Subcutaneous abdominal adipose tissue (tissue), 5 donors: Measurements from ENCODE around the gene YBX1.
A peak's percentile ranks its signal among the peaks of the same experiment; 100 is the strongest.

ENCODE experiments used
- H3K27ac ChIP-seq: one replicate; pipeline ENCODE4 v1.7.0; 2013; ENCODE audit warnings: low read depth, mild to moderate bottlenecking, inconsistent platforms, low read length, moderate library complexity
- H3K27me3 ChIP-seq, 5 donors: one replicate each; pipeline ENCODE4 v1.7.0; 2013; ENCODE audit warnings: low read length in 5 of 5, inconsistent platforms in 1 of 5; ENCODE audit not compliant: control insufficient read depth in 5 of 5, insufficient read depth in 4 of 5
- H3K36me3 ChIP-seq, 5 donors: one replicate each; pipeline ENCODE4 v1.7.0; 2013; ENCODE audit warnings: low read length in 5 of 5; ENCODE audit not compliant: control insufficient read depth in 5 of 5, insufficient read depth in 5 of 5
- H3K4me1 ChIP-seq, 5 donors: one replicate each; pipeline ENCODE4 v1.7.0; 2013; ENCODE audit warnings: low read length in 5 of 5, mild to moderate bottlenecking in 3 of 5, moderate library complexity in 1 of 5; ENCODE audit not compliant: control insufficient read depth in 5 of 5, insufficient read depth in 5 of 5
- H3K4me3 ChIP-seq, 5 donors: one replicate each; pipeline ENCODE4 v1.7.0; 2013; ENCODE audit warnings: low read length in 5 of 5, low read depth in 1 of 5
- H3K9ac ChIP-seq, 5 donors: one replicate each; pipeline ENCODE4 v1.7.0; 2013; ENCODE audit warnings: low read length in 5 of 5, mild to moderate bottlenecking in 4 of 5, moderate library complexity in 3 of 5
- H3K9me3 ChIP-seq, 5 donors: one replicate each; pipeline ENCODE4 v1.7.0; 2013; ENCODE audit warnings: low read length in 5 of 5; ENCODE audit not compliant: control insufficient read depth in 5 of 5
- donor health status: healthy.
- donor health status: healthy.
- donor health status: healthy.
- donor health status: healthy.
- donor health status: healthy.

Gene YBX1

DNA sequence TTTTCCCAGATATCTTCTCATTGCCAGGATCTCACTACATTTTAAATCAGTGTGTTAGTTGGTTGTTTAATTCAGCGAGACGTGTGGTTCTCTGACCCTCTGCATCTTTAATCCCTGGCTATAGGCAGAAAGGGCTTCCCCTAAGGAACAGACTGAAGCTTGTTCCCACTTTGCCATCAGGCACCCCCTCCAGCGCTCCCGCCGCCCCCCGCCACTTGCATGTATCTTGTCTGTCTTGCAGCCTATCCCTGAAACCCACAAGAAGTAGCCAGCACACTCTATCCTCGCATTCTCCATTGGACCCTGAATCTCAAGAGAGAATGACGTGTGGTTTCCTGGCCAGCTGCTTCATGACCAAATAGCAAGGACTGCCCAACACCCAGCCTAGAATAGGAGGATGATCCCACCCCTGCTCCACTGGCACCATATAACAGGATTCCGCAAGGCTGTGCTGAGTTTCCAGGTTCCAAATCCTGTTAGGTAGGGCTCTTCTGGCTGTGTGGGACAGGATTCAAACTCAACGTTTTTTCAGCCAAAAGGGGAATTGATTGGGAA, 50.0 kb downstream of the YBX1 start:
- peaks cover 0 to 11% (median 8%) of the 10 kb centered on the region in 5 donors for H3K4me1 ChIP-seq
- no peaks in the 10 kb centered on the region for H3K36me3 ChIP-seq
- H3K9ac ChIP-seq = peak overlapping the region in 1 of 5 donors; percentile 48
- H3K27ac ChIP-seq = no peak overlapping the region
- H3K9me3 ChIP-seq = no peaks in the 10 kb centered on the region
- H3K4me3 ChIP-seq = no peak overlapping the region
- peaks cover 0 to 12% (median 3%) of the 10 kb centered on the region in 5 donors for H3K27me3 ChIP-seq

DNA sequence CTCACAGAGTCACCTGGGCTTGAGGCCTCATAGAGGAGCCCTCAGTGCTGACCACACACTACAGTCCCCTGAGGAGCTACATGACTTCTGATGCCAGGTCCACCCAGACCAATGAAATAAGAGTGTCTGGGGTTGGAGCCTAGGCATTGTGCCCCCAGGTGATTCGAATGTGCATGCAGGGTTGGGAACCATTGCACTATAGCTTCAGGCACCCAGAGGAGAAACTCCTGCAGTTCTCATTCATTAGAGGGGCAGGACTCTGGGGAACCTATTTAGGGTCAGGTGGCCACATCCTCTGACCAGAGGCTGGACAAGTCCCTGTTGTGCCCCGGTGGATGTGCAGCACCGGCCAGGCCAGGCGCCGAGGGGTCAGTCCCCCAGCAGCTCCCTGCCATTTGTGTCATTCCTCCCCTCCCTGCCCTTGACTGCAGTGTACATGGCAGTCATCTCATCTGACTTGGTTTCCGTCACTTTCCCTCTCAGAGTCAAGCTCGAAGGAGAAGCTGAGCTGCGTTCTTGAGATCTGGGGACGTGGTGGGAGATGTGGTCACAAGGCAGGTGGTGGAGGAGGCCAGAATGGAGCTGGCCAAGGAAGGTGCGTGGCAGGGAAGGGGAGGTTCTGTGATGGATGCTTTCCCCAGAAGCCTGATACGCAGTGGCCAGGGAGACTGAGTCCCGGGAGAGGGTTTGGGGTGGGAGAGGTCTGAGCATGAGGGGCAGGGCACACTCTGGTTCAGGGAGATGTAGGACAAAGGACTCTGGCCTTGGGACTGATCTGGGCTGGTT, 51.4 kb downstream of the YBX1 start:
- Histone ChIP-seq H3K27me3 (peaks cover 3 to 12% (median 4%) of the 10 kb centered on the region in 5 donors), H3K36me3 (no peaks in the 10 kb centered on the region), H3K9ac (no peak overlapping the region), H3K27ac (no peak overlapping the region), H3K4me1 (peaks cover 0 to 18% (median 8%) of the 10 kb centered on the region in 5 donors), H3K9me3 (no peaks in the 10 kb centered on the region), H3K4me3 (no peak overlapping the region)

DNA sequence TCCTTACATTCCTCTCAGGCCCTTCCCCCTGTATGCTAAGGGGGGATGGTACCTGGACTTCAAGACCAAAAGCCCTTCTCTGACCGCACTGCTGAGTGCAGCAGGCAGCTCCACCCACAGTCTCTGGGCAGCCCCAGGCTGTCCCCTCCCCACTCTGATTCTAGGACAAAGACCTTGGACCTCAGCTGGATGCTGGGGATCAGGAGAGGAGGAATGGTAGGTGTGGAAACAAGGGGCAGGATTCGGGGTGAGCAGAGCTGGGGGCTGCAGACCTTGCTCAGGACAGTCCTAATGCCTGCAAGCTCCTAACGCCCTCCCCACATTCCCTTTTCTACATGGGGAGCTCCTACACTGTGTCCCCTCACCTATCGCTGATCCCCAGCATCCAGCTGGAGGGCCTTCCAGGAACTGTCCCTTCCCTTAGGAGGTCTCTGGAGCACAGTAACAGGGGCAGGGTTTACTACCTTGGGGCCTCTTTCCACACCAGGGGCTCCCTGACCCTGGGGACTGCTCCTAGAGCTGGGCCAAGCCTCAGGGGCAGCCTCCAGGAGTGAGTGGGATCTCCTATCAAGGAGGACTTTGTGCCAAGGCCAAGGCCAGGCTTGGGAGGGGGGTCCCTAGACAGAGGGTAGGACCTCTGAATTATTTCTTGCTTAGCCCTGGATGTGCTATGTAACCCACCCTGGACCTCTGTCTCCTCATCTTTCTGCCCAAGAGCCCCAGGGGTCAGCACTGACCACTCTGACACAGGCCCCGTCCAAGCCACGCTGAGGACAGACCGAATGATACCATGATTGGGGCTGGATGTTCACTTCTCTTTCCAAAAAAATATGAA, 52.2 kb downstream of the YBX1 start:
- Histone ChIP-seq H3K4me3 (no peak overlapping the region), H3K27ac (no peak overlapping the region), H3K4me1 (peaks cover 0 to 18% (median 8%) of the 10 kb centered on the region in 5 donors), H3K27me3 (peaks cover 3 to 12% (median 4%) of the 10 kb centered on the region in 5 donors), H3K9ac (no peak overlapping the region), H3K9me3 (no peaks in the 10 kb centered on the region), H3K36me3 (no peaks in the 10 kb centered on the region)

DNA sequence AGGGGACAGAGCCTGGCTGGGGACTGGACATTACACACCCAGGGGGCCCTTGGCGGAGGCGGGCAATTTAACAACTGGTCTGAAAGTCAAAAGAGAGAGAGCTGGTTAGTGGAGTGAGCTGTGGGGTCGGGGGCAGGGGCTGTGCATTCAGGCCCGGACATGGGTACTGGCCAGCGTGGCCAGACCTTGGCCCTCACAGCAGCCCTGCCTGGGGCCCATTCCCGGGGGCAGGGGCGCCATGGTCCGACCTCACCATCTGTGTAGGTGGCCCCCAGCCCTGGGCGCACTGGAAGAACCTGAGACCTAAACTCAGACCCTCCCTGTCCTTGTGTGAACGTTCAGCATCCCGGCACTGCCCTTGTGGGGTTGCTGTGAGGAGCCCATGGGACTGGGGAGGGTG, 52.8 kb downstream of the YBX1 start:
- Histone ChIP-seq H3K4me1 (peaks cover 0 to 18% (median 8%) of the 10 kb centered on the region in 5 donors), H3K36me3 (no peaks in the 10 kb centered on the region), H3K27me3 (peaks cover 3 to 12% (median 4%) of the 10 kb centered on the region in 5 donors), H3K4me3 (no peak overlapping the region), H3K9ac (no peak overlapping the region), H3K9me3 (no peaks in the 10 kb centered on the region), H3K27ac (no peak overlapping the region)

DNA sequence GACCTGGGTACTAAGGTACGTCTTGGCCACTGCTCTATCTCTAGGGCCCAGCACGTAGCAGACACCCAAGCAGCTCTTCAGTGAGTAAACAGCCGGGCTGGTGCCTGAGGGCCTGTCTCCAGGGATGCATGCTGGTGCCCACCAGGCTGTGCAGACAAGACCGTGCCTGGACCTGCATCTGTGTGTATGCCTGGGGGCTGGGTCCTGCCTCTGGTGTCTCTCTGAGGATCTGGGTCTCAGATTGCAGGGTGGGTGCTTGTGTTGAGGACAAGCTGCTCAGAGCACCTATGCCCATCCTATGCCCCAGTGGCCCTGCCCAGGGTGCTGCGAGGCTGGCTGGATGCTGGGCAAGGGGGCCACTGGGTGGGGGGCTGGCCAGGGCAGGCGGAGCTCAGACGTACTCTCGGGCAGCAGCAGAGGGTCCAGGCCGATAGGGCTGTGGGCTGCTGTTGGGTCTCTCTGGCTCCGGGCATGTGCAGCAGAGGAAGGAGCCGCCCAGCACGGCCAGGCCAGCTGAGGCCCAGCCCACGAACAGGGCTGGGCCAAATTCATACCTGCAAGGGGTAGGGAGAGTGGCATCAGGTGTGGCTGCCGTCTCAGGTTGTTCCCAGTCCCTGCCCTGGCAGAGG, 53.4 kb downstream of the YBX1 start:
- Histone ChIP-seq H3K4me1 (peaks cover 0 to 18% (median 8%) of the 10 kb centered on the region in 5 donors), H3K27me3 (peaks cover 3 to 12% (median 4%) of the 10 kb centered on the region in 5 donors), H3K36me3 (no peaks in the 10 kb centered on the region), H3K9ac (no peak overlapping the region), H3K9me3 (no peaks in the 10 kb centered on the region), H3K27ac (no peak overlapping the region), H3K4me3 (no peak overlapping the region)

DNA sequence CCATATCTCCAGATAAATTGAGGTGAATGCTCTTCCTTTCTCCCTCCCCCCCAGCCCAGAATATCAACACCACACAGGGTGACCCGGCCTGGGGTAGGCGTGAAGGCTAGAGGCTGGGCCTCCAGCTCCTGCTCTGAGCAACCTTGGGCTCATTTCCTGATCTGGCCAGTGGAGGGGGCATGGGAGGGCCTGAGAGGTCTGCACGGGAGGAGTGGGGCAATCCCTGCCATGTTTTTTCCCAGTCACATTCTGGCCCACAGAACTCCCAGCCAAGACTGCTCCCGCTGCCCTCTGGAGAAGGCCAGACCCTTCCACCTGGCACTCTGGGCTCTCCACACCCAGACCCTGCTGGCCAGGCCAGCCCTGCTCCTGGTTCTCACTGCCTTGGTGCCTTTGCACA, 53.9 kb downstream of the YBX1 start:
- H3K9ac ChIP-seq = no peak overlapping the region
- H3K27me3 ChIP-seq = peaks cover 3 to 12% (median 4%) of the 10 kb centered on the region in 5 donors
- no peak overlapping the region for H3K4me3 ChIP-seq
- no peak overlapping the region for H3K27ac ChIP-seq
- H3K9me3 ChIP-seq = no peaks in the 10 kb centered on the region
- peaks cover 0 to 18% (median 8%) of the 10 kb centered on the region in 5 donors for H3K4me1 ChIP-seq
- no peaks in the 10 kb centered on the region for H3K36me3 ChIP-seq

DNA sequence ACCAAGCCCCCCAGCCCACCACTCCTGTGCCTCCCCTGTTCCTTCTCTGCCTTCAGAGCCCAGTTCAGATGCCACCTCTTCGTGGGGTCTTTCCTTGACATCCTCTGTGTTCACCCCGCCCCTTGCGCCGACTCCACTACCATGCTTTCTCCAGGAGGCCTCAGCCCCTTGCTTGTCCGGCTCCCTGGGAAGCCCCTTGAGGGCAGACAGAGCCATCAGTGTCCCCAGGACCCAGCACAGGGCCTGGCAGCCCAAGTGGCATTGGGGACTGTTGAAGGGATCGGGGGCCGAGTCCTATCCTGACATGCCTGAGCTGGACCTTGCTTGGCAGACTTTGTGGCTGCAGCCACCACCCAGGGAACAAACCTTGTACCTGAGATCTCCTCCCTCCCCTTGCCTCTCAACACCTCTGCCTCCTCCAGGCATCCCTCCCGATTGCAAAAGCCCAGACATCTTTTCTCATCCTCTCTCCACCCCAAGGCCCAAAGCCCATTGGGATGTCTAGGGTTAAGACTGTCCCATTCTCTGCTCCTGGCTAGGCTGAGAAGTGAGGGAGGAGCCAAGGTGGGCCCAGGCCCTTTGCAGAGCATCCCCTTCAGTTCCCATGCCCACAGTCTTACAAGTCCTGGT, 54.5 kb downstream of the YBX1 start:
- peaks cover 3 to 12% (median 4%) of the 10 kb centered on the region in 5 donors for H3K27me3 ChIP-seq
- H3K27ac ChIP-seq = no peak overlapping the region
- H3K4me1 ChIP-seq = peaks cover 0 to 18% (median 8%) of the 10 kb centered on the region in 5 donors
- no peak overlapping the region for H3K4me3 ChIP-seq
- no peaks in the 10 kb centered on the region for H3K36me3 ChIP-seq
- no peaks in the 10 kb centered on the region for H3K9me3 ChIP-seq
- H3K9ac ChIP-seq = no peak overlapping the region

DNA sequence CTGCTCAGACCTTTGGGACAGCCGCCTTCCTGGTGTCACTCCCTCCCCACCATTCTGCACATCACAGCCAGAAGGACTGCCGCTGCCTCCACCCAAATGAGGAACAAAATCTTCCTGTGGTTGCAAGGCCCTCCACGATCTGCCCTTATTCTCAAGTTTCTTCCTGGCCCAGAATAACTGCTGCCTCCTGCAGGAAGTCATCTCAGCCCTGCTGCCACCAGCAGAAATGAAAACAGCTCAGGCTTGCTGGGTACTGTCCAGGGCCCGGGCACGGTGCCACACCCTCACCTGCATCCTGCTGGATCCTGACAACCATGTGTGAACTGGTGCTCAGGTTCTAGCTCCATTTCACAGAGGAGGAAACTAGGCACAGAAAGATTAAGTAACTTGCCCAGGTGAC, 55.0 kb downstream of the YBX1 start:
- Histone ChIP-seq H3K27ac (no peak overlapping the region), H3K36me3 (no peaks in the 10 kb centered on the region), H3K4me1 (peaks cover 0 to 18% (median 8%) of the 10 kb centered on the region in 5 donors), H3K27me3 (peaks cover 3 to 11% (median 4%) of the 10 kb centered on the region in 5 donors), H3K9me3 (no peaks in the 10 kb centered on the region), H3K4me3 (no peak overlapping the region), H3K9ac (no peak overlapping the region)

DNA sequence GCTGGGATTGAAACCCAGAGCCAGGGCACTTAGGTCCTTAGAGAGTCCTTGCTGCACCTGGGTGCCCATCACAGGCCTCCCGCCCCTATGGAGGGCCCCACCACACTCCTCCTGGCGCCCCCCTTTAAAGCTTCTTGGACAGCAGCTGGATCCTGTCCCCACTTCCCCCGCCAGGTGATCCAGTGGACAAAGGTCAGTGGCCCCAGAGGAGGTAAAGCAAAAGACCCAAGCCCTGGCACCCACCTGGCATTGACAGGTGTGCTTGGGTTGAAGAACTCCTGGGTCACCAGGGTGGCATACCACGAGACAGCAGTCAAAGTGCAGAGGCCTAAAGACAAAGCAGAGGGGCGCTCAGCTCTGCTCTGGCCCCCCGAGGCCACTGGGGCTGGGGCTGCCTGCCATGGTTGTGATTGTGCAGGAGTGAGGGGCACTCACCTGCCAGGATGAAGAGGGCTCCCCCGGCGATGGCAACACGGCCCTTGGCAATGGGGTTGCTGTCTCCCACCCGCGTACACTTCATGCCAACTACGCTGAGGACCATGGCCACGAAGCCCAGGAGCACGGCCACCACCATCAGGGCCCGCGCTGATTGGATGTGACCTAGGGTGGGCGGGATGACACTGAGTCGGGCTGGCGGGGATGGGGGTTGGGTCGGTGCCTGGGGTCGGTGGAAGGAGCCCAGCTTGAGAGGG, 55.9 kb downstream of the YBX1 start:
- Histone ChIP-seq H3K9ac (no peak overlapping the region), H3K4me1 (peaks cover 0 to 18% (median 8%) of the 10 kb centered on the region in 5 donors), H3K9me3 (no peaks in the 10 kb centered on the region), H3K27ac (no peak overlapping the region), H3K4me3 (no peak overlapping the region), H3K36me3 (no peaks in the 10 kb centered on the region), H3K27me3 (peaks cover 0 to 9% (median 4%) of the 10 kb centered on the region in 5 donors)
